ENCODE results near the gene CSMD2. TPM values are rescaled to one million over a fixed set of nuclear protein-coding genes. Genes with fewer than 3 reads are reported as not detected.
A peak's percentile ranks its signal among the peaks of the same experiment; 100 is the strongest.

The CSMD2 gene
- total RNA-seq, 1 donor from 2014 or later: 0.55 TPM

DNA sequence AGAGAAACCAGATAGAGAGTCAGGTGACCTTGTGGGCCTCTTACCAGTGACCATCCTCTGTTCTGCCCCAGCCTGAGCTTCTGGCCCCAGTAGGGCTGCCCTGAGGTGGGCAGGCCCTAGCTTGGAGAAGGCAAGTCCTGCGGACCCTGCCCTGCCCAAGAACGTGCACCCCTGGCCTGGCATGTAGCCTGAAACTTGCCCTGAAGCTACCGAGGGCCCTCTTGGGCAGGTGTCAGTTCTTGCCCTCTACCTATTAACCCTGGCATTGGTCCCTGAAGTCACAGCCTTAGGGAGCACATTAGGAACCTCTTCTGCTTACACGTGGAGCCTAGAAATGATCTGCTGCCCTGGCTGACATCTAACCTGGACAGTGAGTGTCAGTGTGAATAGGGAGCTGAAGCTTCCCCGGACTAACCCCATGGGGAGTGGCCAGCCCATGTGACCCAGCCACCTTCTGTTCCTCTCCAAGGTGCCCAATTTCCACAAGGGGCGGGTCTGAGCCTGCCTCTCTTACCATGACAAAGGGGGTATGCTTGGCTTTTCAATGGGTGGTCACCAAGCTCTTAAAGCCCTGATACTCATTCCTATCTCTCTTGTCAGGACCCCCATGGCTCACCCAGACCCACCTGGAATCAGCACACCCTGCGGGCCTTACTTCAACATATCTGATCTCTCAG, 529.6 kb downstream of the CSMD2 start:
- no peak for DNase-seq (ENCODE audit: low spot score)
- Mint-ChIP-seq H3K27me3 (ENCODE audit: low read depth) (peaks cover 39% of the 10 kb centered on the region), H3K9me3 (ENCODE audit: low read depth) (no peaks in the 10 kb centered on the region), H3K4me3 (ENCODE audit: unreplicated experiment) (no peak overlapping the region), H3K27ac (ENCODE audit: unreplicated experiment) (no peak overlapping the region), H3K4me1 (ENCODE audit: low read depth) (no peaks in the 10 kb centered on the region), H3K36me3 (ENCODE audit: low read depth) (no peaks in the 10 kb centered on the region)
- TF ChIP-seq, protein P1, sequence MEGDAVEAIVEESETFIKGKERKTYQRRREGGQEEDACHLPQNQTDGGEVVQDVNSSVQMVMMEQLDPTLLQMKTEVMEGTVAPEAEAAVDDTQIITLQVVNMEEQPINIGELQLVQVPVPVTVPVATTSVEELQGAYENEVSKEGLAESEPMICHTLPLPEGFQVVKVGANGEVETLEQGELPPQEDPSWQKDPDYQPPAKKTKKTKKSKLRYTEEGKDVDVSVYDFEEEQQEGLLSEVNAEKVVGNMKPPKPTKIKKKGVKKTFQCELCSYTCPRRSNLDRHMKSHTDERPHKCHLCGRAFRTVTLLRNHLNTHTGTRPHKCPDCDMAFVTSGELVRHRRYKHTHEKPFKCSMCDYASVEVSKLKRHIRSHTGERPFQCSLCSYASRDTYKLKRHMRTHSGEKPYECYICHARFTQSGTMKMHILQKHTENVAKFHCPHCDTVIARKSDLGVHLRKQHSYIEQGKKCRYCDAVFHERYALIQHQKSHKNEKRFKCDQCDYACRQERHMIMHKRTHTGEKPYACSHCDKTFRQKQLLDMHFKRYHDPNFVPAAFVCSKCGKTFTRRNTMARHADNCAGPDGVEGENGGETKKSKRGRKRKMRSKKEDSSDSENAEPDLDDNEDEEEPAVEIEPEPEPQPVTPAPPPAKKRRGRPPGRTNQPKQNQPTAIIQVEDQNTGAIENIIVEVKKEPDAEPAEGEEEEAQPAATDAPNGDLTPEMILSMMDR (IDR thresholded peaks at IDR 0.05): no peak

- Mint-ChIP-seq H3K4me1 (ENCODE audit: low read depth) (no peaks in the 10 kb centered on the region), H3K36me3 (ENCODE audit: low read depth) (no peaks in the 10 kb centered on the region), H3K27ac (ENCODE audit: unreplicated experiment) (no peak overlapping the region), H3K4me3 (ENCODE audit: unreplicated experiment) (no peak overlapping the region), H3K27me3 (ENCODE audit: low read depth) (peaks cover 44% of the 10 kb centered on the region), H3K9me3 (ENCODE audit: low read depth) (no peaks in the 10 kb centered on the region)
- DNase-seq (ENCODE audit: low spot score): no peak
- TF ChIP-seq, protein P1 (IDR thresholded peaks at IDR 0.05): peak; percentile 74
These were observed 530.2 kb downstream of the CSMD2 start for GRCh38 chr1:33634806-33635205.

DNA sequence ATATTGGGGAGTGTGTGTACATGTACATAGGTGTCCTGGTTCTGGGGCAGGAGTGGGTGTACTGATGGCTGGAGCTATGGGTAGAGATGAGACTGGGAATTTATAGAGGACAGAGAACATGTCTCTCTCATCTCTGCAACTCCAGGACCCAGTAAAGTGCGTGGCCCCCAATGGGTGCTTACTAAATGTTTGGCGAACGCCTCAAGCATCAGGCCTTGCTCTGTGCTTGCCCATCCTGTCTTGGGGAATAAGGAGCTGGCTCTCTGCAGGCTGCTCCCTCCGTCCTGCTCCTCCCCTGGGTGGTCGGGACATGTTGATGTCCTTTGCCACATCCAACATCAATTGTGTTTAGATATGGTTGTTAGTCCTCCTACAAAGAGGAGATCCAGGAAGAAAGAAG, 530.9 kb downstream of the CSMD2 start:
- DNase-seq (ENCODE audit: low spot score): no peak
- Mint-ChIP-seq H3K4me3 (ENCODE audit: unreplicated experiment) (no peak overlapping the region), H3K27ac (ENCODE audit: unreplicated experiment) (no peak overlapping the region), H3K27me3 (ENCODE audit: low read depth) (peaks cover 49% of the 10 kb centered on the region), H3K36me3 (ENCODE audit: low read depth) (no peaks in the 10 kb centered on the region), H3K4me1 (ENCODE audit: low read depth) (no peaks in the 10 kb centered on the region), H3K9me3 (ENCODE audit: low read depth) (no peaks in the 10 kb centered on the region)
- TF ChIP-seq, protein P1 (IDR thresholded peaks at IDR 0.05): no peak

- H3K9me3 Mint-ChIP-seq (ENCODE audit: low read depth): no peaks in the 10 kb centered on the region
- H3K27me3 Mint-ChIP-seq (ENCODE audit: low read depth): peaks cover 50% of the 10 kb centered on the region
- TF ChIP-seq, protein P1 (IDR thresholded peaks at IDR 0.05): peak; percentile 97
- no peak overlapping the region for H3K27ac Mint-ChIP-seq (ENCODE audit: unreplicated experiment)
- H3K4me1 Mint-ChIP-seq (ENCODE audit: low read depth): no peaks in the 10 kb centered on the region
- no peak overlapping the region for H3K4me3 Mint-ChIP-seq (ENCODE audit: unreplicated experiment)
- no peak for DNase-seq (ENCODE audit: low spot score)
- no peaks in the 10 kb centered on the region for H3K36me3 Mint-ChIP-seq (ENCODE audit: low read depth)
These were observed 531.8 kb downstream of the CSMD2 start for GRCh38 chr1:33633019-33633801.

DNA sequence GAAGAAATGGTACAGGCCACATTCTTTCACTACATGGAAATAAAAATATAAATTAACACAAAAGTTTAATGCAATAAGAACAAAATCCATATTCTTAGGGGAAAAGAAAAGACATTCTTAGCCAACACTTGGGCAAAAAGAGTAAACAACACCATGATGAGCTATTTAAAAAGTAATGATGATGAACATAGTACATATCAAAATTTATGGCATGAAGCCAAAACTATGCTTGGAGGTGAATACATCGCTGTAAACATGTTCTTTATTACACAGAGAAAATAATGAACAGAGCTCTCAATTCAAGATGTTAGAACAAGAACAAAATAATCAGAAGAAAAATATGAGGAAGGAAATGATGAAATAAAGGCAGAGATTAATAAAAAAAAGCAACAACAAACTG, 534.3 kb downstream of the CSMD2 start:
- DNase-seq (ENCODE audit: low spot score): no peak

More for the DNA sequence above, 534.3 kb downstream of the CSMD2 start:
- no peaks in the 10 kb centered on the region for H3K9me3 Mint-ChIP-seq (ENCODE audit: low read depth)
- no peaks in the 10 kb centered on the region for H3K4me1 Mint-ChIP-seq (ENCODE audit: low read depth)
- no peaks in the 10 kb centered on the region for H3K36me3 Mint-ChIP-seq (ENCODE audit: low read depth)
- no peak overlapping the region for H3K4me3 Mint-ChIP-seq (ENCODE audit: unreplicated experiment)
- TF ChIP-seq, protein P1 (IDR thresholded peaks at IDR 0.05): no peak
- H3K27ac Mint-ChIP-seq (ENCODE audit: unreplicated experiment): no peak overlapping the region
- peaks cover 58% of the 10 kb centered on the region for H3K27me3 Mint-ChIP-seq (ENCODE audit: low read depth)
